Neural cell (in vitro differentiated cells): ENCODE measurements around the gene PCDHGC5.

Experiments used
- EZH2 ChIP-seq: fragments of 200-600, 300-800 bp; shearing (Covaris generic), sonication (generic); IDR thresholded peaks from 2 replicates; pipeline ENCODE4 v1.6.1; 2014; ENCODE audit warnings: antibody characterized with exemption, low read length, borderline replicate concordance, mild to moderate bottlenecking; ENCODE audit not compliant: insufficient read depth, poor library complexity, severe bottlenecking
- TF ChIP-seq, protein P1 (sequence below): fragments of 450-650 bp; IDR thresholded peaks from 2 replicates; pipeline ENCODE4 v1.5.1; 2014; ENCODE audit warnings: antibody characterized with exemption, mild to moderate bottlenecking, moderate library complexity; ENCODE audit not compliant: poor library complexity, severe bottlenecking

DNA sequence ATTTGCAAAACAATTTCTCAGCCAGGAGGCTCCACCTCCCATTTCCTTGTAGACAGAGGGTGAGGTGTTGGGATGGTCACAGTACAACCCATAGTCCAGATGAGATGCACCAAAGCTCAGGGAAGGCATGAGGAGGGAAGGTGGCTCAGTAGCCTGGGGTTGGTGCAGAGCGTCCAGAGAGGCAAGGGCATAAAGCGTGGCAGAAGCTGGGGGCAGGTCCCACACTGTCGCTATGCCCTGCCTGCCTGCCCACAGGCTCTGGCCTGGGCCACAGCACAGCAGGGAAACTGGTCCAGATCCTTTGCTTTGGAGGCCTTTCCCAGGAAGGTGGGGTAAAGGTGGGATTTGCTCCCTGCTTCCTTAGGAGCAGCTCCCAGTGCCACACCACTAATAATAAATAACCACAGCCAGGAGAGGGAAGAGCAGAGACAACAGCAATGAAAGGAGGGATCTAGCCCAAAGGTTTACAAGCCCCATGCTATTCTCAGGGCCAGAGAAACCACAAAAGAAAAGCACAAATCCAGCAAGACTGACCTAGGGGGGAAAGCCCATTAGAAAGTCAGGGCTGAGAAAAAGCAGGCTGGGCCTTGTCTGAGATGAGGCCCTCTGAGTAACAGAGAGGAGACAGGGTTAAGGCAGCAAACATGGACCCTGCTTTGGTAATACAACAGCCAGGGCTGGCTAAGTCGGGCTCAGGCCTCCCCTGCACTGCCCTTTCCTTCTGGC, 27.2 kb downstream of the PCDHGC5 start:
- TF ChIP-seq, protein P1, sequence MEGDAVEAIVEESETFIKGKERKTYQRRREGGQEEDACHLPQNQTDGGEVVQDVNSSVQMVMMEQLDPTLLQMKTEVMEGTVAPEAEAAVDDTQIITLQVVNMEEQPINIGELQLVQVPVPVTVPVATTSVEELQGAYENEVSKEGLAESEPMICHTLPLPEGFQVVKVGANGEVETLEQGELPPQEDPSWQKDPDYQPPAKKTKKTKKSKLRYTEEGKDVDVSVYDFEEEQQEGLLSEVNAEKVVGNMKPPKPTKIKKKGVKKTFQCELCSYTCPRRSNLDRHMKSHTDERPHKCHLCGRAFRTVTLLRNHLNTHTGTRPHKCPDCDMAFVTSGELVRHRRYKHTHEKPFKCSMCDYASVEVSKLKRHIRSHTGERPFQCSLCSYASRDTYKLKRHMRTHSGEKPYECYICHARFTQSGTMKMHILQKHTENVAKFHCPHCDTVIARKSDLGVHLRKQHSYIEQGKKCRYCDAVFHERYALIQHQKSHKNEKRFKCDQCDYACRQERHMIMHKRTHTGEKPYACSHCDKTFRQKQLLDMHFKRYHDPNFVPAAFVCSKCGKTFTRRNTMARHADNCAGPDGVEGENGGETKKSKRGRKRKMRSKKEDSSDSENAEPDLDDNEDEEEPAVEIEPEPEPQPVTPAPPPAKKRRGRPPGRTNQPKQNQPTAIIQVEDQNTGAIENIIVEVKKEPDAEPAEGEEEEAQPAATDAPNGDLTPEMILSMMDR, result no peak
- TF ChIP-seq EZH2, result no peak
